ENCODE results near the gene C1QTNF5.

Gene C1QTNF5

DNA sequence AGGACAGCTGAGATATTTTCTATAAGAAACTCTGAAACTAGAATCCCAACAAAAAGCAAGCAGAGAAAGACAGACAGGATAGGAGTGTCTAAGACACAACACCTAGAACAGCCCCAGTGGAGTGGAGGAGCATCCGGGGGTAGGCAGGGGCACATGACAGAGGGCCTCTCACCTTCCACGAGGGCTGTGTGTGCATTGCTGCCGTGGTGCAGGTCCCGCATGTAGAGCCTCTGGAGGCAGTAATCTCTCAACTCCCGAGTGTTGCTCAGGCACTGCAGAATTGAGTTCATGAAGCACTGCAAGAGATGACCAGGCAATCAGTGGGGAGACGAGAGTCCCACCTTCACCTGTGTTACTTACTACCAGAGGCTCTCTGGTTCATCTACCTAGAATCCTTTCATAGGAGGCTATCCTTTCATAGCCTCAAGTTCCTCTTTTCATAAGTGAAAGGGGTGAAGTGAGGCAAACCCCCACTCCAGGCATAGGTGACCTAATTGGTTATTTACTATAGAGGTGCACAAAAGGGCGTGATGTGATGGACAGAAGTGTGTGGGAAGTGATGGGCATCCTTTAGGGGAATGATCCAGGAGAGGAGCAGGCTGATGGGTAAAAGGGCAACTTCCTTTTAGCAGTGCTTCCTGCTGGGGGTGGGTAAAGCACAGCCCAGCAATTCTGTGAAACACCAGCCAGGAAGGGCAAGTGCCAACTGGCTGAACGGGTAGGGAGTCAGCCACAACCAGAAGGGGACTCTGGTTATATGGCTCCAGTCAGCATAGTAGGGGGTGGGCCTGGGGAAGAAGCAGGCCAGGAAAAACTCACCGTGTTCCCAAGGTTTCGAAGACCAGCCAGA, 18.9 kb upstream of the C1QTNF5 start:
- in situ Hi-C loops (cut with MboI; ENCODE audit: low sequenced_read_pairs) = no loop called here

DNA sequence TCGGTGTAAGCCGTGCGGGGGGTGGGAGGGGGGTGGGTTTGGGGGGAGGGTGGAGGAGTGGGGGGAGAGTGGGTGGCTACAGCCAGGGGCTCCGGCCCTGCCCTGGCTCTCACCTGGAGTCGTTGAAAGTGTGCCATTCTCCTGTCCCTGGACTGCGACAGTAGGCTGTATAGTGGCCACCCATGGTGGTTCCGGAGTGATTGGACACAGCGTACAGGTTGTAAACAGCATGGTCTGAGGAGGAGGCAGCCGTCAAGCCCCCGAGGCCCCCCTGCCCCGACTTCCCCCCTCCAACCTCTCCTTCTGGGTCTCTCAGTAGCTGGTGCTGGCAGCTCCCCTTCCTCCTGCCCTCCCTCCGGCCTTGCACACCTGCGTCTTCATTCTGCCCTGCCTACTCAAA, 16.4 kb upstream of the C1QTNF5 start:
- in situ Hi-C loops (cut with MboI; ENCODE audit: low sequenced_read_pairs) = no loop called here

DNA sequence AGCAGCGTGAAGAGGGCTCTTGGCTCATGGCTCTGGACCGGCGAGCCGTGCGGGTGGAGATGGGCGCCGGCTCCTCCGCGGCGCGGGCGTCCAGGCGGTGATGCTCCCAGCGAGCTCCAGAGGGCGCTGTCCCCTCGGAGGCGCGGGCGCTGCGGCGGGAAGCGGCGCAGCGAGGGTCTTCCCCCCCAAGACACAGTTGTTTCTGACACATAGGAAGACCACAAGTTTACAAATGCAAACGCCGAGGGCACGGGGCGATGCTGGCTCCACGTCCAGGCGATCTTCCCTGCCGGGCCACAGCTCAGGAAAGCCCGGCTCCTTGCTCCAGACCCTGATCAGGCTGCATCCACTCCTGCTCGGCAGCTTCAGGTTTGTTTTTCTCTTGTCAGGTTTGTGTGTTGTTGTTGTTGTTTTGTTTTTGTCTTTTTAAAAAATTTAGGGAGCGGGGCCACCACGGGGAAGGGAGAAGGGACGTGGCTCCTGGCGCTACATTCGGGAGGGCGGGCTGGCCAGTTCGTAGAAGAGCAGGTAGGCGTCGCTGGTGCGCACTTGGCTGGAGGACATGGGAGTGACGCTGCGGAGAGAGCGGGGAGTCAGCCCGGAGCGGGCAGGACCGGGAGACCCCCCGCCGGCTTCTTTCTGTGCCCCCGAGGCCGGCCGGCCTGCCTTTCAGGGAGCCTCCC, 15.8 kb upstream of the C1QTNF5 start:
- in situ Hi-C loops (cut with MboI; ENCODE audit: low sequenced_read_pairs) = no loop called here

DNA sequence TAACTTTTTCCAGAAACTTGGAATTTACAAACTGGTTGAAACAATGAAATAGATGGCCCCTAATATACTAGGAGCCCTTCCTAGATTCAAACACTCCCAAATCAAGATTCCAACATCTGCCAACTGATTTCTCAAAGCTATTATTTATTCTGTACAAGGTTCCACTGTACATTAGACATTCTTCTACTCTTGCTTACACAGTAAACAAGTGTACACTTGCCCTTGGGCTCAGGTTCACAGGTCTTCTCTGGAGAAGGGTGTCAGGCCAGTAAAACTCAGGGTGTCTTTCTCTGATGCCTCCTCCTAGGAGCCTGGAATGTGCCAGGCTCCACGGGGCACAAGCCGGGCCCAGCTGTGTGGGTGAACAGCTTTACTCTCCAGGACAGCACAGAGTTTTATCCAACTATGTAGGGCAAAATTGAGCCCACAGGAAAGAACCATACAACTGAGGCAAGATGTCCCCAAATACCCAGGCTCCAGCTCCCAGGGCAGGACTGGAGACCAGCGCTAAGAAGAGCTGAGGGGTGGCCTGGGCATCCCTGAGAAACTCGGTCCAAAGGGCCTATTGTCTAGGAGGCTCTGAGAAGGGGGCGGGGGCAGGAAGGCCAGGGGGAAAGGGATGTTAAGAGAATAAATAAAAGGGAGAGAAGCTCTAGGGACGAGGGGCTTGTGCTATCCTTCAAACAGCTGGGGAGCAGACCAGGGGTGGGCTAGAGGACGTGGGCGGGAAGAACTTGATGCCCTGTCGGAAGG, 14.6 kb upstream of the C1QTNF5 start:
- in situ Hi-C loops (cut with MboI; ENCODE audit: low sequenced_read_pairs) = no loop called here

DNA sequence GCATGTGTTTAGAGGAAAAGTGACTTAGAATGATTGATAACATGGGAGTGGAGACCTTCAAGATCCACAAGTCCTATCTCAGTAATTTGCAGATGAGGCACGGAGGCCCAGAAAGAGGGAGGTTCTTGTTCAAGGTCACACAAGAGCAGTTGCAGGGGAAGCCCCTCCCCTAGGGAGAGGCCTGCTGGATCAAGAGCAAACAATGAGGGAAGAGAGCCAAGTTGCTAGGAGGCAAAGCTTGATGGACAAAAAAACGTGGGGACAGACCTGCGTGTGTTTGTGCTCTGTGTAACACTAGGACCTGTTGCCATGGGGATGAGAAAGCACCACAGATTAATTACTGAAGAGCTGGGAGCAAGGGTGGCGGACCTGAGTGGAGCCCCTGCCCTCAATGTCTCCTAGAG, 12.2 kb upstream of the C1QTNF5 start:
- in situ Hi-C loops (cut with MboI; ENCODE audit: low sequenced_read_pairs) = no loop called here

DNA sequence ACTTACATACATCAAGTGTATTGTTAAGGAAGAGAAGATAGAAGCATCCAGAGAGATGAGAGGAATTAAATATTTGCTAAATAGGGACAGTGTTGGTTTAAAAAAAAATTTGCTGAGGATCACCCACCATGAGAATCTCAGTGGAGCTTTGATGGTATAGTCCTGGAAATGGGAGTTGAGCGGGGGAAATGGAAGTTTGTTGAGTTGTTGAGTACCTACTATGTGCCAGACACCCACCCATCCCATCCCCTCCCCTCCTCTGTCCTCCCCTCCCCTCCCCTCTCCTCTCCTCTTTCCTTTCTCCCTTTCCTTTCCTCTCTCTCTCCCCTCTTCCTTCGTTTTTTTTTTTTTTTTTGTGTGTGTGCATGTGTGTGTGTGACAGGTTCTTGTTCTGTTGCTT, 10.5 kb upstream of the C1QTNF5 start:
- in situ Hi-C loops (cut with MboI; ENCODE audit: low sequenced_read_pairs) = no loop called here

DNA sequence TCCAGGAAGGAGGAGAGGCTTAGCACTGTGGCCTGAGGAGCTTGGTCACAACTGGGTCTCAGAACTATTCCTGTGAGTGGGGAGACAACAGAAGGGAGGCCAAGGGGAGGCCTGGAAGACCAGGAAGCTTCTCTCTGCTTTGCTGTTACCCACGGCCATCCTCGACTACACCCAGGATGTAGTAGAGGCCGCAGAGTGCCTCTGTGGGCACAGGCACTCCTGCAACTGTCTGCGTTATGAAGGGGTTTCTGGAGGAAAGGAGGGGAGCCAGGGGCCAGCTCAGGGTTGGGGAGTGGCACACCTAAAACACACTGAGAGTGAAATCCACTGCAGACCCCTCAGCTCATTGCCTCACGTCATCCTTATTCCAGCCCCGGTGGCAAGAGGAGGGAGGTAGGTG, 9.6 kb upstream of the C1QTNF5 start:
- in situ Hi-C loops (cut with MboI; ENCODE audit: low sequenced_read_pairs) = no loop called here

DNA sequence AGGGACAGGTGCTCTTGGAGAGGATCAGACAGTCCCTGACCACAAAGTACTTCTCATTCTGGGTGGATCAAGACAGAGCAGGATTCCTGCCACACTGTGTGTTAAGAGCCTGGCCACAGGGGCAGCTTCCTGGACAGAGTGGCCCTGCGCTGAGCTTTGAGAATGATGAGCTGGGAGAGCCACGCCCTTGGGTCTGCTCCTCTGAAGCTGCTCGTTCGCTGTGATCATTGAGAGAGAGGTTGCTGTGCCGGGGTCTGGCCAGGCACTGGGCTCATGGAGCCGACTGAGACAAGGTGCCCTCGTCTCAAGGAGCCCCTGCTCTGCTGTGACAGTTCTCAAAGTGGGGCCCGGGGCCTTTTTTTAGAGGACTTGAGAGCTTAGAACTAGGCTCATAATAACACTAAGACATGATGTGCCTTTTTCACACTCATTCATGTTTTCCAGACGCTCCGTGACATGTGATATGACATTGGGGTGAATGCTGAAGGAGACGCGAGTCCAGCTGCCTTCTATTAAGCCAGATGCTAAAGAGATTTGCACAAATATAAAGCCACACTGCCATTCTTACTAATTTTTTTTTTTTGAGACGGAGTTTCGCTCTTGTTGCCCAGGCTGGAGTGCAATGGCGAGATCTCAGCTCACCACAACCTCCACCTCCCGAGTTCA, 7.4 kb upstream of the C1QTNF5 start:
- in situ Hi-C loops (cut with MboI; ENCODE audit: low sequenced_read_pairs) = no loop called here

DNA sequence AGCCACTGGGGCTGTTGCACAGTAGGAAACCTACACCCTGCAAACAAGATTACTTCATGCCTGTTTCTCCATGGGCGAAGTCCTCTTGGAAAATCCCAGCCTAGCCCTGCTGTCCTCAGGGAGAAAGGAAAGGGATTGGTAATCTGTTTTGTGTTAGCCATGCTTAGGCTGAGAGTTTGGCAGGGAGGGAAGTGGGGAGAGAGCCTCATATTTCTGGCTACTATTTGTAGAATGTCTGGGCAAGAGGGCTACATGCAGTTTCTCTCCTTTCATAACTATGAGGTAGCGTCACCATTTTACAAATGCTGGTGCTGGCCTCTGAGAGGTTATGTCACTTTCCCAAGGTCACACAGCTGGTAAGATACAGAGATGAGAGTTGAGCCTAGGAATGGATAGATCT, 6.6 kb upstream of the C1QTNF5 start:
- in situ Hi-C loops (cut with MboI; ENCODE audit: low sequenced_read_pairs) = no loop called here

DNA sequence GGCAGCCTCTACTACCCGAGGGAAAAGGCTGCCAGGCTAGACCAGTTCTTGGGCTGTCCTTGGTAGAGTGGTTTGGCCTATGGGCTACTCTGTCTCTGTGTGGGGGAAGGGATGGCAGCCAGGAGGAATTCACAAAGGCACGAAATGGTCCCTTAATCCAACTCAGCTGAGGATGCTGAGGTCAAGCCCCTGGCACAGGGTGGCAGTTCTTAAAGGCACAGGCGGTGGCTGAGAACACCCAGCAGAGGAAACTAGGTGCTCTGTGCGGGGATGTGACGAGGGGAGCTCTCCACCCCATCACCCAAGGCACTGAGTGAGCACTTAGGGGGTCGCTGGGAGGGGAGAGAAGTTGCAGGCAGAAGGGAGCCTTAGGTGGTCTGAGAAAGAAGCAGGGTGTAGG, 5.9 kb upstream of the C1QTNF5 start, which contains the start of gene MFRP:
Gene MFRP, minus strand, starts transcription at position 101 of the 400 bp plus-strand sequence. CDS start 192 bp downstream, outside the sequence.
- in situ Hi-C loops (cut with MboI; ENCODE audit: low sequenced_read_pairs) = no loop called here

DNA sequence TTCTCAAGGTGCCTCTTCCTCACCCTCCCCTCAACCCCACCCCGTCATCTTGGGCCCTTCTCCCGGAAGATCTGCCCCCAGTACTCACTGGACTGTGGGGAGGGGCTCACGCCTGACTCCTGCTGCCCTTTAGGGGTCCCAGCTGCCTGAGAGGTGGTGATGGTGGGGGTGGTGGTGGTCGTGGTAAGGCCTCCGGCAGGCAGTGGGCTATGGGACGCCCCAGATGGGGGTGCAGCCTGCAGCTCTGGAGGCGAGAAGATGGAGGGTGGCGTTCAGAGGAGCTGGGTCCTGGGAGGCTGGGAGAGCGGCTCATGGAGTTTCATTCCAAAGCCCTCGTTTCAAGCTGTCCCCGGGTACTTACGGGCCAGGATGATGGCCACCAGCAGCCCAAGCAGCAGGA, 5.0 kb upstream of the C1QTNF5 start:
- in situ Hi-C loops (cut with MboI; ENCODE audit: low sequenced_read_pairs) = no loop called here

DNA sequence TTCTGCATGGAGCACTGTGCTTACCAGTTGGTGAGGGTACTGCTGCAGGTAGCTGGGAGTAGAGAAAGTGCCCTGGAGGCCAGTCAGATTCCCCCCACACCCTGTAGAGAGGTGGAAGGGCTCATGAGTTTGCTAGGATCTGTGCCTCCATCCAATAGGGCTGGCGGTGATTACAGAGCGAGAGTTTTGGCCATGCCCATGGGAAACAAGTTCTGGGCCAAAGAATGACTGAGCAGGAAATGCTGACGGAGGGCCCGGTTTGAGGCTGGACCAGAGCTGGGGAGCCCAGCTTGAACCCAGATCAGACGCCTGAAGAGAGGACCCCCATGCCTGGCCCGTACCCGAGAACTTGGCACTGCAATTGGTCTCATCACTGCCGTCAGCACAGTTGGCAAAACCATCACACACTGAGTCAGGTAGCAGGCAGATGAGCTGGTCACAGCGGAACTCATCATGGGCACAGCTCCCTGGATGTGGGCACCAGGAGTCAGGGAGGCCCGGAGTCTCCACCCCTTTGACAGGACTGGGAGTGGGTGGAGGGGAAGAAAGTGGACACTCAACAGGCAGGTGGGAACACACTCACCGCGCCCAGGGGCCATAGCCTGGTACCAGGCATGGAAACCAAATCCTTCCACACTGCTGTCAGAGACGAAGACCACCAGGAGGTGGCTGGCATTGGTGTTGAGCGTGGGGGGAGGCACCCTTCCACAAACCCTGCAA, 3.8 kb upstream of the C1QTNF5 start:
- in situ Hi-C loops (cut with MboI; ENCODE audit: low sequenced_read_pairs) = no loop called here

DNA sequence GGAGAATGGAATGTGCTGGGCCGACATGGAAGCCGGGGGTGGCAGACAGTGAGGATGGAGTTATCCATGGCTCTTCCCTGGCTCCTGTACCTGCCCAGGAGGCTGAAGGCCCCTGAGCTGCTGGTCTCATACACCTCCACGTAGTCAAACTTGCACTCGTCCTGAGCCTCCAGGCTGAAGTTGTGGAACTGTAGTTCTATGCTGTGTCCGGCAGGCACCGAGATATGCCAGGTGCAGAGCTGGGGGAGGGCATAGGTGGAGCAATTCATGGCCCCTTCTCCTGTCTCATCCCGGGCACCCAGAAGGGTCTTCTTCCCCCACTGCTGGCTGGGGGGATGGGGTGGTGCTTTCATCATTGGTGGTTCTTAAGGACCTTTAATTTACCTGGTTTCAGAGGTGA, 3.0 kb upstream of the C1QTNF5 start:
- in situ Hi-C loops (cut with MboI; ENCODE audit: low sequenced_read_pairs) = no loop called here

DNA sequence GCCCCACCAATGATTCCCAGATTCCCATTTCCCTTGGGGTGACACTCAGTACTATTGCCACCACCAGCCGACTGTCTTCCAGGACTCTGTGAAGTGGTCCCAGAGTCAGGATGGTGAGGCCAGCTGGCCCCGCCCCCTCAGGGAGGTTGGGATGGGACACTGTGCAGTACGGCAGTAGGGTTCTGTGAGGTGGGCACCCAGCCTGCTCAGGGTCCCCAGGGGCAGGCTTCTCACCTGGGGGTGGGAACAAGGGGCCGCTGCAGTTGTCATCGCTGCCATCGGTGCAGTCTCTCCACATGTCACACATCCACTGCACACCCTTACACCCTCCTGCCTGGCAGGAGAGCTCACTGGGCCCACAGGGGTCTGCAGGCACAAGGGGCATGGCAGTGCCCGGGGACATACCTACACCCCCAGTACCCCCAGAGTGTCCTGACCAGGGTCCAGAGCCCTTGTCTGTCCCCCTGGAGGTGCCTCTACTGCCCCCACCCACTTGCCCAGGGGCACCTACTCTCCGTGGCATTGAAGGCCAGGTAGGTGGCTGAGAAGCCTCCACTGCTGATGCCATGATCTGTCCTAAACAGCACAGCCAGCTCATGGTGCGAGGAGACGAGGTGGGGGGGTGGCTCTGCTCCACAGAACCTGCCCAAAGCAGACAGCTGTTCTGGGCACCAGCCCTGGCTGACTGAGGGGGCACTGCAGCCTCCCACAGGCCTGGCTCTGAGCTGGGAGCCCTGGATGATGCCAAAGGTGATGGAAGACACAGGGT, 1.9 kb upstream of the C1QTNF5 start:
- in situ Hi-C loops (cut with MboI; ENCODE audit: low sequenced_read_pairs) = no loop called here

DNA sequence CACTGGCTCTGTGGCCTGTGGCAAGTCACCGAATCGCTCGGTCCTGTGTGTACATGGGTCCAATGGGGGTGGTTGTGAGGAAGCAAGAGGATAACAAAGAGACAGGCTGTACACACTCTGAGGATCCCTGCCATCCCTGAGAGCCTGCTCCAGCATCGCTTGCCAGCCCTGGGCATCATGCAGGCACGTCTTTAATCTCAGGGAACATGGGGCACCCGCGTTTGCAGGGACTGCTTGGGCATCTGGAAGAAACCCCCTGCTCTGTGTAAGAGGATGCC, 1.3 kb upstream of the C1QTNF5 start:
- in situ Hi-C loops (cut with MboI; ENCODE audit: low sequenced_read_pairs) = no loop called here

DNA sequence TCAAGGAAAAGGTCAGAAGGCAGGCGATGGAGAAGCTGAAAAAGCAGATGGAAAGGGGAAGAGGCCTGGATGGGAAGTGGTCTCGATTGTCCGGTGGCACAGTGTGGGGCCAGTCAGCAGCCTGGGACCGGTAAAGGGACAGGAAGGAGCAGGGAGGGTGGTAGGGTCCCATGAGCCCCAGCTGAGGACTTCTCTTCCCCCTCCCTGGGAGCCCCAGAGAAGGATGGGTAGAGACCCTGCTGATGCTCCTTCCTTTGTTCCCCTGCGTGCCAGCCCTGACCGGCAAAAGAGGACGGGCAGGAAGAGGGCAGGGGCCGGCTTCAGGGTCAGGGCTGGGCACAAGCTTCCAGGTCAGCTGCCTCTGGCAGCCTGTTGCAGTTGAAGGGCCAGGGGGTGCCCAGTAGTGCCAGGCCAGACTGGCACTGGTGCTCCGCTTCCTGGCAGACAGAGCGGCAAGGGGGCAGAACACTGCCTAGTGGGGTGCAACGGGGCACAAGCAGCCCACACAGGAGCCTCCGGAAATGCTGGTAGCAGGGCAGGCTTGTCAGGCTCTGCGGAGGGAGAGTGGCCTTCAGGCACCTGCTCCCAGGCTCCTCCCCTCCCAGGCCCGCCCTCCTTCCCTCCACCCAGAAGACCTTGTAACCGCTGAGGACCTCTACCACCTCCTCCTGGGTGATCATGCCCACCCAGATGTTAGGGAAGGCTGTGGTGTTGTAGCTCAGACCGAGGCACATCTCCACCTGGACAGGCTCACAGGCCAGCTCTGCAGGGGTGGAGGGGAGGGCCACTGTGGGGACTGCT, 739 bp upstream of the C1QTNF5 start:
- in situ Hi-C loops (cut with MboI; ENCODE audit: low sequenced_read_pairs) = no loop called here

DNA sequence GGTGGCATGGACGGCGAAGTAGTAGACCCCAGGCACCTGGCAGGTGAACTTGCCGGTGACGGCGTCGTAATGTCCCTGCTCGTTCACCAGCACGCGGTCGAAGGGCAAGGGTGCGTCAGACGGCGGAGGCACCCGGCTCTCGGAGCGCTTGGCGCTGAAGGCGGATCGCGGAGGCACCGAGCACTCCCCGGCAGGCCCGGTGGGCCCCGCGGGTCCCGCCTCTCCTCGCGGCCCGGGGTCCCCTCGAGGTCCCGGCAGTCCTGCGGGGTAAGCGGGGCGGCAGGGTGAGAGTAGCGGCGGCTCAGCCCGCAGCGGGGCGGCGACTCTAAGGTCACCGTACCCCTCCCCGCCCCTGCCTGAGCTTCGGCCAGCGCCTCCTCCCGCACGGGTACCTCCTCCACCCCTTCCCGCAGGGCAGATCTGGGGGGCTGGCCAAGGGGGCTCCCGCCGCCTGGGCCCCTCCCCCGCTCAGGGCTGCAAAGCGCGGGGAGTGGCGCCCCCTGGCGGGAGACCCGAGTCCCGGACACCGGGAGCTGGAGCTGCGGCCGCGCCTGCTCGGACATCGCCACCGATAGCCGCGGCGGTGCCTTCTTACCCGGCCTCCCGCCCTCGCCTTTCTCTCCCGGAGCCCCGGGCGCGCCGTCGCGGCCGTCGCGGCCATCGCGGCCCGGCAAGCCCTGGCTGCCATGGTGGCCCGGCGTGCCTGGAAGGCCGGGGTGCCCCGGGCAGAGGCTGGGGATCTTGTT, 921 bp downstream of the C1QTNF5 start:
- in situ Hi-C loops (cut with MboI; ENCODE audit: low sequenced_read_pairs) = no loop called here

DNA sequence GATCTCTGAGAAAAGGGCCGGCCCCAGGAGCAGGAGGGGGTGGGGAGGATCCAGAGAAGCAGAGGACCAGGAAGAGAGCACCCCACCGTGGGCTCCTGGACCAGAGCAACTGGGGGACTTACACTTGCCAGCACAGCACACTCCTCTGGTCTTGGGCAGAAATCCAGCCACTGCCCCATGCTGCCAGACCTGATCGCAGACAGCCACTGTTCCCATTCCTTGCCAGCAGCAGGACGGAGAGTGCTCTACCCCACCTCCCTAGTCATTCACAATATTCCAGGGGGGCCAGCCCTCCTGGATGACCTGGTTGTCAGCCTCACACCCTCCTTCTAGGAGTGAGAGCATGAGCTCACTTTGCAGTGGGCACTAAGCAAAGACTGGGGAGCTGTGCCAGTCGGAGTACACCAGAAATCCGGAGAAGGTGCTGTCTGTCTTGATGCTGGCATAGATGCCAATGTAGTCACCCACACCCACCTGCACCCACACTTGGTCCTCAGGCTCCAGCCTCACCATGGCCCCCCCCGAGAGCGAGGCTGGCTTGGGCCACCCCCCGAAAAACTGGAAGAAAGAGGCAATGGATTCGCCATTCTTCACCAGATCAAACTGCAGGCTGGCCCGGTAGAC, 1.6 kb downstream of the C1QTNF5 start:
- in situ Hi-C loops (cut with MboI; ENCODE audit: low sequenced_read_pairs) = no loop called here

All from HL-60/S4 treated with retinoic acid at 250 ng/mL for 4 days and 3 days (cell line).